ENCODE measurements around the gene SLC39A7. TPM values are rescaled to one million over a fixed set of nuclear protein-coding genes. Genes with fewer than 3 reads are reported as not detected.

Gene SLC39A7
- total and polyA plus RNA-seq, 2 of the 13 experiments (the other 11 are each of a cell fraction or from before 2014, with no cell fraction given) = 142 to 229 TPM

- 0 out of 2 replicates have a peak, but pooled peaks have one; percentile 21 for TF ChIP-seq RELA (CRISPR knock-in tag; IDR thresholded peaks at IDR 0.05)
- TF ChIP-seq YEATS2 (CRISPR knock-in tag; IDR thresholded peaks at IDR 0.05; ENCODE audit: borderline replicate concordance) = peak; percentile 79; the same call in 1 of the 2 replicates
- no peak for TF ChIP-seq ZNF17 (CRISPR knock-in tag; IDR thresholded peaks at IDR 0.05)
- peak; percentile 69 for TF ChIP-seq HINFP (CRISPR knock-in tag; IDR thresholded peaks at IDR 0.05; ENCODE audit: low read depth)
- TF ChIP-seq MEIS1 (CRISPR knock-in tag; IDR thresholded peaks at IDR 0.05; ENCODE audit: borderline replicate concordance) = peak; percentile 96
- peak; percentile 89 for TF ChIP-seq NR2C2 (CRISPR knock-in tag; IDR thresholded peaks at IDR 0.05; ENCODE audit: borderline replicate concordance)
- TF ChIP-seq ELF1 (CRISPR knock-in tag; IDR thresholded peaks at IDR 0.05) = peak; percentile 56
- TF ChIP-seq ZBTB2 (CRISPR knock-in tag; IDR thresholded peaks at IDR 0.05; ENCODE audit: low read depth) = peak; percentile 87
- no peak for TF ChIP-seq ATF1 (CRISPR knock-in tag; IDR thresholded peaks at IDR 0.05)
- TF ChIP-seq ARNT2 (CRISPR knock-in tag; IDR thresholded peaks at IDR 0.05; ENCODE audit: low read depth) = peak; percentile 68; the same call in 1 of the 2 replicates
- no peak for TF ChIP-seq ZNF136 (CRISPR knock-in tag; IDR thresholded peaks at IDR 0.05; ENCODE audit: low read depth)
- peak; percentile 97 for TF ChIP-seq ZNF746 (CRISPR knock-in tag; IDR thresholded peaks at IDR 0.05)
- TF ChIP-seq SMARCE1 (IDR thresholded peaks at IDR 0.05; ENCODE audit: borderline replicate concordance) = no peak
- TF ChIP-seq ZNF124 (CRISPR knock-in tag; IDR thresholded peaks at IDR 0.05) = 0 out of 2 replicates have a peak, but pooled peaks have one; percentile 83
- peak; percentile 90 for TF ChIP-seq PITX1 (CRISPR knock-in tag; IDR thresholded peaks at IDR 0.05)
- 0 out of 2 replicates have a peak, but pooled peaks have one; percentile 29 for TF ChIP-seq ZBTB37 (CRISPR knock-in tag; IDR thresholded peaks at IDR 0.05)
- TF ChIP-seq CC2D1A (CRISPR knock-in tag; IDR thresholded peaks at IDR 0.05) = 0 out of 2 replicates have a peak, but pooled peaks have one; percentile 54
- no peak for TF ChIP-seq SP2 (CRISPR knock-in tag; IDR thresholded peaks at IDR 0.05)
- TF ChIP-seq TFAP4 (IDR thresholded peaks at IDR 0.05; ENCODE audit: borderline replicate concordance, low read depth) = peak; percentile 85; the same call in 1 of the 2 replicates
- peak; percentile 99 for TF ChIP-seq CEBPB (IDR thresholded peaks at IDR 0.05; ENCODE audit: borderline replicate concordance, low read depth, low read length)
- peak; percentile 49 for TF ChIP-seq ZFY (CRISPR knock-in tag; IDR thresholded peaks at IDR 0.05)
- TF ChIP-seq KAT8 (CRISPR knock-in tag; IDR thresholded peaks at IDR 0.05) = peak; percentile 78
- TF ChIP-seq CREBL2 (CRISPR knock-in tag; IDR thresholded peaks at IDR 0.05; ENCODE audit: borderline replicate concordance) = no peak
Observed at GRCh38 chr6:33198159-33198852, 2.4 kb upstream of the SLC39A7 start (continued).
